ENCODE measurements around the gene GPR152.

DNA sequence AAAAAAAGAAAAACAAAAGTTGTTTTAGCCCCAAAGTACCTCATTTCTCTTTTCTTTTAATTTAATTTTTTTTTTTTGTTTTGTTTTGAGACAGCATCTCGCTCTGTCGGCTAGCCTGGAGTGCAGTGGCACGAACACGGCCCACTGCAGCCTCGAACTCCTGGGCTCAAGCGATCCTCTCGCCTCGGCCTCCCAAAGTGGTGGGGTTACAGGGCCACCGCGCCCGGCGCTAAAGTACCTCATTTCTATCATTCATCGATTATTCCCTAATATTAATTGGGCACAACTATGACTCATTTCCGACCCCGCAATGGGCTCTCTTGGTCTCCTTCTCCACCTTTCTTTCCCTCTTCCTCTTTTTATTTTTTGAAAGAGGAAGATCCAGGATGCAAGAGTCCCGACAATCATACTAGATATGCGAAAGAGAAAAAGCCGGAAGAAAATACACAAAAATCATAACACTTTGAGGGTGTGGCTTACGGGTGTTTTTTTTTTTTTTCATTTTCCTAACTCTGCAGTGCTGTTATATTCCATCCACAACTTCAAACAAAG, 29.8 kb upstream of the GPR152 start:
- TF ChIP-seq, protein P1, sequence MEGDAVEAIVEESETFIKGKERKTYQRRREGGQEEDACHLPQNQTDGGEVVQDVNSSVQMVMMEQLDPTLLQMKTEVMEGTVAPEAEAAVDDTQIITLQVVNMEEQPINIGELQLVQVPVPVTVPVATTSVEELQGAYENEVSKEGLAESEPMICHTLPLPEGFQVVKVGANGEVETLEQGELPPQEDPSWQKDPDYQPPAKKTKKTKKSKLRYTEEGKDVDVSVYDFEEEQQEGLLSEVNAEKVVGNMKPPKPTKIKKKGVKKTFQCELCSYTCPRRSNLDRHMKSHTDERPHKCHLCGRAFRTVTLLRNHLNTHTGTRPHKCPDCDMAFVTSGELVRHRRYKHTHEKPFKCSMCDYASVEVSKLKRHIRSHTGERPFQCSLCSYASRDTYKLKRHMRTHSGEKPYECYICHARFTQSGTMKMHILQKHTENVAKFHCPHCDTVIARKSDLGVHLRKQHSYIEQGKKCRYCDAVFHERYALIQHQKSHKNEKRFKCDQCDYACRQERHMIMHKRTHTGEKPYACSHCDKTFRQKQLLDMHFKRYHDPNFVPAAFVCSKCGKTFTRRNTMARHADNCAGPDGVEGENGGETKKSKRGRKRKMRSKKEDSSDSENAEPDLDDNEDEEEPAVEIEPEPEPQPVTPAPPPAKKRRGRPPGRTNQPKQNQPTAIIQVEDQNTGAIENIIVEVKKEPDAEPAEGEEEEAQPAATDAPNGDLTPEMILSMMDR (IDR thresholded peaks at IDR 0.05), result no peak
- TF ChIP-seq POLR2AphosphoS5 (IDR thresholded peaks at IDR 0.05), result no peak
